ENCODE data around the gene ATP10A. TPM values are rescaled to one million over a fixed set of nuclear protein-coding genes. Genes with fewer than 3 reads are reported as not detected.

The ATP10A gene
- total and polyA plus RNA-seq, 2 of the 8 experiments (the other 6 are each of a cell fraction or from before 2014, with no cell fraction given): 2.0 to 2.8 TPM

GRCh38 chr15:25860885-25861866, 2.0 kb downstream of the ATP10A start:
- Histone ChIP-seq H3K23ac (ENCODE audit: insufficient read length) (no peak overlapping the region), H4K5ac (ENCODE audit: insufficient read length, low read depth, low read length) (no peak overlapping the region), H2AFZ (ENCODE audit: low read length) (no peak overlapping the region), H4K91ac (replicated peaks; ENCODE audit: insufficient read length, low read length) (no peak overlapping the region), H3K9me3 (ENCODE audit: insufficient read depth in 2 of 2, low read depth in 1 of 2, low read length in 1 of 2) (no peaks in the 10 kb centered on the region), H3K79me2 (ENCODE audit: control insufficient read depth in 1 of 2, insufficient read depth in 2 of 2, low read length in 2 of 2) (no peaks in the 10 kb centered on the region), H3K27ac (ENCODE audit: low read depth, low read length) (no peak overlapping the region), H2BK15ac (ENCODE audit: low read length) (no peak overlapping the region), H2BK5ac (ENCODE audit: low read depth, low read length) (no peak overlapping the region), H3K36me3 (ENCODE audit: control insufficient read depth in 2 of 4, insufficient read depth in 4 of 4, low read length in 3 of 4) (no peaks in the 10 kb centered on the region), H2BK20ac (ENCODE audit: low read length) (no peak overlapping the region), H4K20me1 (replicated peaks in 1 of 2; ENCODE audit: control insufficient read depth in 1 of 2, insufficient read depth in 2 of 2, low read length in 2 of 2) (no peaks in the 10 kb centered on the region), H3K14ac (ENCODE audit: insufficient read length) (no peak overlapping the region), H3K56ac (replicated peaks; ENCODE audit: insufficient read length, low read depth, low read length) (no peak overlapping the region), H2BK120ac (replicated peaks; ENCODE audit: low read depth, low read length) (no peak overlapping the region), H2BK12ac (ENCODE audit: low read depth, low read length) (no peak overlapping the region), H3K4me1 (replicated peaks in 1 of 4; ENCODE audit: control insufficient read depth in 3 of 4, insufficient read depth in 4 of 4, low read length in 3 of 4) (peaks cover 0 to 13% (median 8%) of the 10 kb centered on the region in 4 experiments; a peak in 6 of 7 replicates), H3K4ac (replicated peaks; ENCODE audit: insufficient read length, low read depth, low read length) (no peak overlapping the region), H3K27me3 (replicated peaks in 1 of 4; ENCODE audit: control insufficient read depth in 3 of 4, extremely low read depth in 1 of 4, insufficient read depth in 3 of 4, low read length in 3 of 4) (peaks cover 7 to 46% (median 37%) of the 10 kb centered on the region in 4 experiments), H4K8ac (ENCODE audit: extremely low read depth, insufficient read depth, low read length) (no peak overlapping the region), H3K9ac (replicated peaks in 1 of 4; ENCODE audit: extremely low read depth in 1 of 4, low read depth in 3 of 4, low read length in 3 of 4) (no peak overlapping the region), H3K4me3 (ENCODE audit: extremely low read depth in 1 of 4, insufficient read depth in 2 of 4, low read depth in 3 of 4, low read length in 4 of 4) (0 out of 8 replicates have a peak overlapping the region, but pooled peaks of 1 of the 4 experiments have one; percentile 70), H2AK5ac (ENCODE audit: low read depth, low read length) (0 out of 2 replicates have a peak overlapping the region, but pooled peaks have one; percentile 65), H3K4me2 (ENCODE audit: insufficient read depth in 1 of 2, low read depth in 2 of 2, low read length in 2 of 2) (peak overlapping the region; percentile 79 to 82; a peak in 3 of 4 replicates), H3K79me1 (ENCODE audit: low read depth, low read length) (no peaks in the 10 kb centered on the region), H3K23me2 (ENCODE audit: low read depth, low read length) (peaks cover 12% of the 10 kb centered on the region; the same call in 1 of the 2 replicates), H3K18ac (ENCODE audit: extremely low read depth, low read length) (no peak overlapping the region)
- DNase-seq (ENCODE audit: low read depth in 1 of 2, low spot score in 2 of 2): no peak
- ChIA-PET CTCF (ENCODE audit: partially characterized antibody) (interaction anchor here (0.6 to 1.2 kb wide), 4 partner anchors 28 to 1002 kb away, joined by 3 to 4 read pairs (median 3); no protein-coding TSS in a partner anchor), POLR2A (ENCODE audit: partially characterized antibody) (no interaction called here)
- FAIRE-seq: no peak
- TF ChIP-seq SRF (IDR thresholded peaks at IDR 0.05; ENCODE audit: low read depth, low read length): no peak
- TF ChIP-seq TEAD4 (IDR thresholded peaks at IDR 0.05; ENCODE audit: low read depth, low read length): no peak
- no peak for TF ChIP-seq SIRT6 (IDR thresholded peaks at IDR 0.05; ENCODE audit: low read length)
- TF ChIP-seq CBX8 (IDR thresholded peaks at IDR 0.05; ENCODE audit: borderline replicate concordance, low read depth, low read length): no peak
- TF ChIP-seq, protein P1, sequence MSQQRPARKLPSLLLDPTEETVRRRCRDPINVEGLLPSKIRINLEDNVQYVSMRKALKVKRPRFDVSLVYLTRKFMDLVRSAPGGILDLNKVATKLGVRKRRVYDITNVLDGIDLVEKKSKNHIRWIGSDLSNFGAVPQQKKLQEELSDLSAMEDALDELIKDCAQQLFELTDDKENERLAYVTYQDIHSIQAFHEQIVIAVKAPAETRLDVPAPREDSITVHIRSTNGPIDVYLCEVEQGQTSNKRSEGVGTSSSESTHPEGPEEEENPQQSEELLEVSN (IDR thresholded peaks at IDR 0.05): no peak
- TF ChIP-seq KDM4A (IDR thresholded peaks at IDR 0.05; ENCODE audit: low read depth, low read length, severe bottlenecking): no peak
- no peak for TF ChIP-seq JUN (IDR thresholded peaks at IDR 0.05; ENCODE audit: low read depth, low read length)
- no peak for TF ChIP-seq YY1 (IDR thresholded peaks at IDR 0.05; ENCODE audit: low read depth, low read length)
- TF ChIP-seq POLR2A (IDR thresholded peaks at IDR 0.05; ENCODE audit: control extremely low read depth in 1 of 2, low read depth in 2 of 2, low read length in 2 of 2): no peak
- no peak for TF ChIP-seq NRF1 (IDR thresholded peaks at IDR 0.05; ENCODE audit: low read depth, low read length)
- TF ChIP-seq TCF12 (IDR thresholded peaks at IDR 0.05; ENCODE audit: low read depth, low read length): no peak
- 83% methylated on average over 20 of the region's 20 CpGs; no CpG with 5 or more reads in 1 of the 2 experiments for WGBS, 2 experiments (ENCODE audit: extremely low coverage in 1 of 2, insufficient coverage in 1 of 2, insufficient read length in 1 of 2, insufficient replicate concordance in 2 of 2, low coverage in 1 of 2, low lambda C conversion rate in 2 of 2, missing lambda C conversion rate in 1 of 2)

Measured in H1 (cell line).